ENCODE results near the gene GPER1.

Gene GPER1

DNA sequence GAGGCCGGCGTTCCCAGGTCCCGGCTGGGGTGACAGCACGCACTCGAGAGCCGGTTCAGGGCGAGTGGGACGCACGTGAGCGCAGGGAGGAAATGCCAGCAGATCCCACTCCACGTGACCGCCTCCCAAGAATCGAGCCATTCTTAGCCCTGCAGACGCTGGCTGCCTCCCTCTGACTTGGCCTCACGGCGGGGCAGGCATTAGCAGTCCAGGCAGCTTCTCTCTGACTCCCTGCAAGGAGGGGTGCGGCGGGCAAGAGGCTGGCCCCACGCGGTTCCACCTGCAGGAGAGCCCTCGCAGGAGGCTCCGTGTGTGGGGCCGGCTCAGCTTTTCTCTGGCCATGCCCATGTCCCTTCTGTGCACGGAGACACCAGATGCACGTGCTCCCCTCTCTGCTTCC lies 33.5 kb upstream of the GPER1 start:
- DNase-seq, result no peak

DNA sequence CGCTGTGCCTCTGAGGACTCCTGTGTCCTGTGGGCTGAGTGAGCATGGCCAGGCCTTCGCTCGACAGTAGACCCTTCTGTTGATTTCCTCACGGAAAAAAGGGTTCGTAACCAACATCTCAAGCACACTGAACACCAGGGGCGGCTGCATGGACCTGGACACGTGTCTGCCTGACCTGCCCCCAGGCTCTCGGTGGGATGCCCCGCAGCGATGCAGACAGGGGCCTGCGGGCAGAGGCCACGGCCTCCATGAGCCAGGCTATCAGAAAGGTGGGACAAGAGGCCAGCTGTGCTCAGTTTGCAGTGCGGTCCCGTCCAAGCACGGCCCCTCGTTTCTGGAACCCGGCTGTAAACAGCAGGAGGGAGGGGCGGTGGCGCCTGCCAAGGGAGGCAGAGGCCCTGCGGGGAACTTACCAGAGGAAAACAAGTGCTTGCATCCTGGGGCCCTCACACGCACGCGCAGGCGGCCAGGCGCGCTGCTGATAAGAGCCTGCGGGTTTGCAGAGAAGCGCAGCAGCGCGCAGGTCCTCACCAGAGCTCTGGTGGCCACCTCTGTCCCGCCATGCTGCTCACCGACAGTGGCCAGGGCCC lies 33.0 kb upstream of the GPER1 start:
- peak; percentile 57 for DNase-seq

DNA sequence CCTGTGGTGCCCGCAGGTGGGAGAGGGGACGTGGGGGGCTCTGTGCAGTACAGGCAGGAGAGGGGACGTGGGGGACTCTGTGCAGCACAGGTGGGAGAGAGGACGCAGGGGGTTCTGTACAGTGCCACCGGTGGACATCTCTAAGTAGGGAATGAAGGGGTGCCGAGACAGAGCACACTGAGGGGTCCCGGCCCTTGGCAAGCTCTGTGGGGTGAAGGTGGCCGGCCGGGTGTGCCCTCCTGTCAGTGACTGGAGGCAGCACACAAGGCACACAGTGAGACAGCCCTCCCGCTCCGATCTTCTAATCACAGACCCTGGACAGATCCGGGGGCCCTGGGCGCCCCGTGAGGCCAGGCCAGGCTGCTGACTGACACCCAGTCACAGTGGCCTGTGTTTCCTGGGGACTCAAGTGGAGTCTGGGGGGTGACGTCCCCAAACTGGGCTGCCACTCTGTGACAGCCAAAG lies 32.4 kb upstream of the GPER1 start:
- DNase-seq, result no peak

DNA sequence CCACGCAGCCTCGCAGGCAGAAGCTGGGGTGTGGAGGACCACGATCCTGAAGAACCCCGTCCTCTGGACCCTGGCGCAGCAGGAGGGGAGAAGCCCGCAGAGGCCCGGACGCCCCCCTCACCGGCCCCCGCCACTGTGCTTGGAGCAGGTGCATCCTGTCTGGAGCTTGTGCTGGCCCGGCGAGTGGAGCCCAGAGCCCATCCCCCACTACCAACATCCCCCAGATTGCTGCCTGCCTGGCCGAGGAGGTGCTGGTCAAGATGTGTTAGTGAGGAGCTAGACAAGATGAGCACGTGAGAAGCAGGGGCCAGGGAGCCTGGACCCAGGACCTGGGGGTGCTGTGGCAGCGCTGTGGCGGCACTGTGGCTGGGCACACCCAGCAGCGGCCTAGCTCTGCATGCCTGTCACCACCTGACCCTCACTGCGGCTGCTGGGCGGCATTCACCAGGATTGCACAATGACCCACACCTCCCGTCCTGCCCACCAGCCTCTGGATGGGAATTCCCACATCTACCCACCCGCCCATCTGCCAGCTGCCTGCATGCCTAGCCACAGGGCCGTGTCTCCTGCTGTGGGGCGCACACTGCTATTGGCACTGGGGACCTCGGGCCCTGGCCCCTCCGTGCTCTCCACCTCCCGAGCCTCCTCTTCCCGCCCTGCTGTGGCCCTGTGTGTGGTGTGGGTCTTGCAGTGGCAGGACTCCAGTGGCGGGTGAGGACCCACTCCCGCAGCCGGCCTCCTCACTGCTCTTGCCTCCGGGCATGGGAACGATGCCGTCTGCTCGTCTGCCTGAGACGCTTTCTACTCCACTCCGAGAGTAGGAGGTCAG lies 31.7 kb upstream of the GPER1 start:
- no peak for DNase-seq

DNA sequence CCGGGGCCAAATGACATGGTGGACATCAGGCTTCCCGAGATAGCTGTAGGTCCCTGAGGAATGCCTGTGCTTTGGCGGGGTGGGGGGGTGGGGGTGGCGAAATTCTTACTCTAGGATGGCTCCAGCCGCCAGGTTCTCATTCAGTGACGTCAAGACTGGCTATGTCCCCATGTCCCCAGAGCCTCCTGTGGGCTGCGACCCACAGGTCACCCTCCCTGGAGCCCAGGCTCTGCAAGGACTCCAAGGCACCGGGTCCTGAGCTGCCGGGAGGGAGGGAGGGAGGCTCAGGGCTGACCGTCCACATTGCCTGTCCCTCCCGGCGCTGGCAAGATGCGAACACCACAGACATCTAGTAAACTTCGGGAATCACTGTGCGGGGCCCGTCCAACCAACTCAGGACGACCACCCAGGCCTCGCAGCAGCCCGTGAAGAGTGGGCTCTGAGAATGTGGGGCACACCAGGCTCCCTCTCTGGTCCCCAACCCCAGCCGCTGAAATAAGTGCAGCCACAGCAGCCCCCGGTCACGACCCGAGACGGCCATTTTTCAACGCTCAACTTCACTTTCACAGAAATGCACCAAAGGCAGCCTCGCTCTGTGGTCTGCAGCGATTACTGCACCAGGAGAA lies 31.0 kb upstream of the GPER1 start:
- DNase-seq, result no peak

DNA sequence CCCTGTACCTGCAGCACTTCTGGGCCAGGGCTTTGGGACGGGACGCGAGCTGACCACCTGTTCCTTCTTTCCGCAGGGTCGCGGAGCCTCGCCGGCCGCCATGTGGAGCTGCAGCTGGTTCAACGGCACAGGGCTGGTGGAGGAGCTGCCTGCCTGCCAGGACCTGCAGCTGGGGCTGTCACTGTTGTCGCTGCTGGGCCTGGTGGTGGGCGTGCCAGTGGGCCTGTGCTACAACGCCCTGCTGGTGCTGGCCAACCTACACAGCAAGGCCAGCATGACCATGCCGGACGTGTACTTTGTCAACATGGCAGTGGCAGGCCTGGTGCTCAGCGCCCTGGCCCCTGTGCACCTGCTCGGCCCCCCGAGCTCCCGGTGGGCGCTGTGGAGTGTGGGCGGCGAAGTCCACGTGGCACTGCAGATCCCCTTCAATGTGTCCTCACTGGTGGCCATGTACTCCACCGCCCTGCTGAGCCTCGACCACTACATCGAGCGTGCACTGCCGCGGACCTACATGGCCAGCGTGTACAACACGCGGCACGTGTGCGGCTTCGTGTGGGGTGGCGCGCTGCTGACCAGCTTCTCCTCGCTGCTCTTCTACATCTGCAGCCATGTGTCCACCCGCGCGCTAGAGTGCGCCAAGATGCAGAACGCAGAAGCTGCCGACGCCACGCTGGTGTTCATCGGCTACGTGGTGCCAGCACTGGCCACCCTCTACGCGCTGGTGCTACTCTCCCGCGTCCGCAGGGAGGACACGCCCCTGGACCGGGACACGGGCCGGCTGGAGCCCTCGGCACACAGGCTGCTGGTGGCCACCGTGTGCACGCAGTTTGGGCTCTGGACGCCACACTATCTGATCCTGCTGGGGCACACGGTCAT lies 30.3 kb upstream of the GPER1 start:
- DNase-seq, result no peak

DNA sequence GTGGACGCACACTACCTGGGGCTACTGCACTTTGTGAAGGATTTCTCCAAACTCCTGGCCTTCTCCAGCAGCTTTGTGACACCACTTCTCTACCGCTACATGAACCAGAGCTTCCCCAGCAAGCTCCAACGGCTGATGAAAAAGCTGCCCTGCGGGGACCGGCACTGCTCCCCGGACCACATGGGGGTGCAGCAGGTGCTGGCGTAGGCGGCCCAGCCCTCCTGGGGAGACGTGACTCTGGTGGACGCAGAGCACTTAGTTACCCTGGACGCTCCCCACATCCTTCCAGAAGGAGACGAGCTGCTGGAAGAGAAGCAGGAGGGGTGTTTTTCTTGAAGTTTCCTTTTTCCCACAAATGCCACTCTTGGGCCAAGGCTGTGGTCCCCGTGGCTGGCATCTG lies 29.6 kb upstream of the GPER1 start:
- no peak for DNase-seq

DNA sequence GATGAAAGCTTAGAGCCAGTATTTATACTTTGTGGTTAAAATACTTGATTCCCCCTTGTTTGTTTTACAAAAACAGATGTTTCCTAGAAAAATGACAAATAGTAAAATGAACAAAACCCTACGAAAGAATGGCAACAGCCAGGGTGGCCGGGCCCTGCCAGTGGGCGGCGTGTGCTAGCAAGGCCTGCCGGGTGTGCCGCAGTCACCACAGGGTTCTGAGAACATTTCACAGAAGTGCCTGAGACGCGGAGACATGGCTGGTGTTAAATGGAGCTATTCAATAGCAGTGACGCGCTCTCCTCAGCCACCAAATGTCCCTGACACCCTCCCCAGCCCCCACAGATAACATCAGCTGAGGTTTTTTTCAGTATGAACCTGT lies 29.1 kb upstream of the GPER1 start:
- no peak for DNase-seq

DNA sequence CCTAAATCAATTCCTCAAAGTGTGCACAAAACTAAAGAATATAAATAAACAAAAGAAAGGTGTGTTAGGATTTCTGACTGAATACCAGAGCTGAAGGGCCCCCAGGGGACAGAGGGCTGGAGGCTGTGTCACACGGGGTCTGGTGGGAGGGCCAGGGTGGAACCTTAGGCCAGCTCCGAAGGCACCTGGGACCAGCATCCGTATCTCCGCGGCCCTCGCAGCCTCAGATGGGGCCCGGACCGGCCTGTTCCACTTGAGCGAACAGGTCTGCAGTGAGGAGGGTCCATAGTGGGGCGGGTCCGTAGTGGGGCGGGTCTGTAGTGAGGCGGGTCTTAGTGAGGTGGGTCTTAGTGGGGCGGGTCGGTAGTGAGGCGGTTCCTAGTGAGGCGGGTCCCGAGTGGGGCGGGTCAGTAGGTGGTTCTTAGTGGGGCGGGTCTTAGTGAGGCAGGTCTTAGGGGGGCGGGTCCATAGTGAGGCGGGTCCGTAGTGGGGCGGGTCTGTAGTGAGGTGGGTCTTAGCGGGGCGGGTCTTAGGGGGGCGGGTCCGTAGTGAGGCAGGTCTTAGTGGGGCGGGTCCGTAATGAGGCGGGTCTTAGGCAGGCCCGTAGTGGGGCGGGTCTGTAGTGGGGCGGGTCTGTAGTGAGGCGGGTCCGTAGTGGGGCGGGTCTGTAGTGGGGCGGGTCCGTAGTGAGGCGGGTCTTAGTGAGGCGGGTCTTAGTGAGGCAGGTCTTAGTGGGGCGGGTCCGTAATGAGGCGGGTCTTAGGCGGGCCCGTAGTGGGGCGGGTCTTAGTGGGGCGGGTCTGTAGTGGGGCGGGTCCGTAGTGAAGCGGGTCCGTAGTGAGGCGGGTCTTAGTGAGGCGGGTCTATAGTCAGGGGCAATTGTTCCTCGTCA lies 28.5 kb upstream of the GPER1 start:
- DNase-seq, result no peak

DNA sequence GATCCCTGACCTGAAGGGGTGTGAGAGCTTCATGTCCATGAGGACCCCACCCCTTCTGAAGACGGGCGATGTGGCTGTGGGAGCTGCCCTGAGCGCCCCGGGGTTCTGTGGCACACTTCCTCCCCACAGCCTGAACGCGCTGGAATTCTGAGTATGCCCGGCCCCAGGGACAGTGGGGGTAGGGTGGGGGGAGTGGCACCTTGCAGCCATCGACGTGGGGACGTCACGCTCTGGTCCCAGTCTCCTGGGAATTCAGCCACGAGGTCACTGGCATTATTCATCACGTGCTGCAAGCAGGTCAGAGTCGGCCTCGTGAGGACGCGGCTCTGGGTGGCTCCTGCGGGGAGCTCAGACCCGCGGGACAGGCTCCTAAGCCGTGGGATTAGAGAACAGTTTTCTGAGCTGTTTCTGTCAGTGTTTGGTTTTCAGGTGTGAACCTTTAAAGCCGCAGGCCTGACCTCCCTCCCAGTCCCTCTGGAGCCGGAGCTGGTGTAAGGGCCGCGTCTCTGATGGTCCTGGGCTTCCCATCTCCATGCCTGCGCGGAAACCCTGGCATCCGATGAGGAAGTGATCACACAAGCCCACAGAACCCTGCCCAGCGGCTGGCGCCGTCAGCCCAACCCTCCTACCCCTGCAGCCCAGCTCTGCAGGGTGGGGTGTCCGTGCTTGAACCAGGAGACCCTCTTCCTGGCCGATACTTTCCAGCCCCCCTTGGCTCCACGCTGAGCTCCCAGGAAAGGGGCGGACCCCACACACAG lies 27.4 kb upstream of the GPER1 start:
- DNase-seq, result no peak

DNA sequence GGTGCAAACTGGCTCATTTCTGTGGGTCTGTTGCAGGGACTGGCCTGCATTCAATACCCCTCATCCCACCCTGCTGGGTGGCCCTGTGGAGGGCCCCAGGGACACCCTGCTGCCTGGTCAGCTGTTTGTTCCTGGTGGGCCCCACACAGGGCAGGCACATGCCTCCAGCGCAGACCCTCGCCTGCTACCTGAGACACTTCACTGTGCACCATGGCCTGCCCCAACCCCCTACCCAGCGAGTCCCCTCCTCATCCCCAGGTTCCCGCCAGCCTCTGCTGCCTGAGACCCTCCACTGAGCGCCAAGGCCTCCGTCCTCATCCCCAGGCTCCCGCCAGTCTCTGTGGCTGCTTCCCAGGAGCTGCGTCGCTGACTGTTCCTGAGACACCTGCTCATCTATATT lies 26.7 kb upstream of the GPER1 start:
- DNase-seq, result no peak

DNA sequence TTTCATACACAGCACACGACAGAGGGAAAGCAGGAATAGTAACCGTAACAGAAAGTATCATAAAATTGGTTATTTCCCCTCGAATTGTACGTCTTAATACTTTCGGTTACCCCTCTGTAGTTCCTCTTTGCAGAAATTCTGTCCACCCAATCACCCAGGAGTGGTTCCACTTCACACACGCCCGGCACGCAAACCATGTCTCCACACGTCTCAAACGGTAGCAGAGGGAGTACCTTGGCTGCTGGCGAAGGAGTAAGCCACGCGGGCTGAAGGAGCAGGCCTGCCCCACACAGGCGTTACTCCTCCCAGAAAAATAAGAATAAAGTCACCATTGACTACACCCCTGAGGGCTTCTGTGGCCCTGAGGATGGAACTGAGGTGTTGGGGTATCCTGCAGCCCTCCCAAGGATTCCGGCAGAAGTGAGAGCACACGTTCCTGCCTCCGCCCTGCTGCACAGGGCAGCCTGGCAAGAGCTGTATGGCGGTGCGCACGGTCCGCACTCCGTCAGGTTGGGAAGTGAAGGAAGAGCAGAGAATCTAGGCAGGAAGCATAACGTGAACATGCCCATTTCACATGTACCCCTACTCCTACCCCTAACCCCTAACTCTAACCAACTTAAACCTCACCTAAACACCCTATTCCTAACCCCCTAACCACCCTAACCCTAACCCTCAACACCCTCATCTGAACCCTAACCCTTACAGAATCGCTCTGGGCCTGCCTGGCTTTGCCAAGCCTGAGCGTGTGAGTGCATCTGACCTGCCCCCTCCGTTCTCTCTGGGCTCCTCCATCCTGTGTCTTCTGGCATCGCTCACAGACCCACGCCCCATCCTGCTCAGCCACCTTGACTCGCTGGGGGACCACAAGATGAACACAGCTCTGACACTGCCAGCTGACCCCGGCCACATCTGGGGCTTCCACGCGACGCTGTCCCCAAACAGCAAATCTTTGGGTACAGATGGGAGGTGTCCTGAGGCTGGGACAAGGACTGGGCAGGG lies 25.3 kb upstream of the GPER1 start:
- DNase-seq, result no peak

DNA sequence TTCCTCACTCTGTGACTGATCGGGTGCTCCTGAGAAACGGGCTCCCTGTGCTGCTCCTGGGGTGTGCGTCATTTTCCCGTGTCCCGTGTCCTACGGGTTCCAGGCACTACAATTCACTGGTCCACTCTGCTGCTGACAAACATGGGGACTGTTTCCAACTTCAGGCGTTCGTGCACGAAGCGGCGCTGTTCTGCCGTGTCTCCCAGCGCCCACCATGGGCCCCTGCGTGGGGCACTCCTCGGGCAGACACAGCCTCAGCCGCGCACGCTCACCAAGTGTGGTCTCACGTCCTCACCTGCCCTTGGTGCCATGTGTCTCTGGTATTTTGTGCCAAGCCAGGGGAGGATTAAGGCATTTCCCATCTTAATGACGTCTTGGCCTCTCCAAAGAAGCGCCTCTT lies 24.6 kb upstream of the GPER1 start:
- no peak for DNase-seq

DNA sequence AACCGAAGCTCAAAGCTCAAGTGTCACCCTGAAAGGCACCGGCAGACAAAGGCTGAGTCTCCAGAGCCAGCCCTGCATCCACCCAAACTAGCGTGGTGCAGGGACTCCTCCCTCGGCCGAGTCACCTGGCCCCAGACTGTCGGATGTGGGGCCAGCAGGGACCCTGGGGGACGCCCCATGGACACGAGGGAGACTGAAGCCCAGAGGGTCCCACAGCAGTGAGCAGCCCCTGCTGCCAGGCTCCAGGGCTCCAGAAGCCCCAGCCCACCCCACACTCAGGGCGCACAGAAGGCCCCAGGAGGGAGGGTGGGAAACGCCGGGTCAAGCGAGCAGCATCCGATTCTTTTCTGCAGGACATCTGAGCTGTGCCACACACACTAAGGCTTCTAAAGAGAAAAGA lies 23.3 kb upstream of the GPER1 start:
- DNase-seq, result no peak

DNA sequence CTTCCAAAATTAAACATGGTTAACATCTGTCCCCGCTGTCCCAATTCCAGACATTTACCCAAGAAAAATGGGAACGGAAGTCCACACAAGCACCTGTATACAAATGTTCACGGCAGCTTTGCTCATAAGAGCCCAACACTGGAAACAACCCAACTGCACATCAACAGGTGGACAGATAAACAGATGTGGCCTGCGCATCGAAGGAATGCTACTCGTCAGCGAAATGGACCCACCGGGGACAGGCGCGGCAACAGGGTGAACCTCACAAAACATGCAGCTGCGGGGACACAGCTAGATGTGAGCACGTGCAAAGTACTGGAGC lies 22.7 kb upstream of the GPER1 start:
- no peak for DNase-seq

DNA sequence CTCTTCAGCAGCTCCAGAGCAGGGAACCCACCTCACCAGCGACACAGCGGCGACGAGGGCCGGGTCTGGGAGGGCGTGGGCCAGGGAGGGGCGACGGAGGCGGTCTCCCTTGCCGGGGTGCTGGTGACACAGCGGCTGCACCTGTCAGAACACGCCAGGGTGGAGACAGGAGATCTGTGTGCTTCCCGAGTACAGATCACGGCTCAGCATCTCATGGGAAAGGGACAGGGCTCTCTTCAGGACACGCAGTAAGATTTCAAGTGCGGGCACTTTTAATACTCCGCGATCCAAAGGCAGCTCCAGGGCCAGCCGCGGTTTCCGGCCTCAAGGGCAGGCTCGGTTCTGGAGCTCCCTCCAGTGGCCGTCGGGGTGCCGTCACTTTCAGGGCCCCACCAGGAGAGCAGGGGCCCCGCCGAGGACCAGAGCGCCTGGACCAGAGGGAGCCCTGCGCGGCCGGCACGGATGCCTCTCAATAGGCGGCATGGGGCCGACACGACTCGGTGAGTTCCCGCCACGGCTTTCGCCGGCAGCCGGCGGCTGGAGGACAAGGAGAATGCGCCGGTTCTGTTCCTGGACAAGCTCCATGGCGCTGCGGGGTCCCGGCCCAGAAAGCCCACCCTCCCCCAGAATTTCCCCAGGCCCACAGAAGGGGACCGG lies 22.2 kb upstream of the GPER1 start:
- DNase-seq, result peak; percentile 84

DNA sequence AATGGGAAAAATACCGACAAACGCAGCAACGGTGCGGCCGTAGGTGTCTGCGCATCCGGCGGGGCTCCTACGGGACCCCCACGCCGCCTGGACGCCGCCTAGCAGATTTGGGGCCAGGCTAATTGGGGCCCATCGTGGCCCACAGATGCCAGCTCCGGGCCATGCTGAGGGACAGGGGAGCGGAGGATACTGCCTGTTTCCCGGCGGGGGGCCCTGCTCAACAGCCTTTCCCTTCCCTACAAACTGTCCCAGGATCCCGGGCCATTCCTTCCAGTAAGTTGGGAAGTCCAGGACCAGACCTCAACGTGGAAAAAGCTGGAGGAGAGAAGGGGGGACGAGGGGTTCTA lies 21.7 kb upstream of the GPER1 start:
- DNase-seq, result no peak

DNA sequence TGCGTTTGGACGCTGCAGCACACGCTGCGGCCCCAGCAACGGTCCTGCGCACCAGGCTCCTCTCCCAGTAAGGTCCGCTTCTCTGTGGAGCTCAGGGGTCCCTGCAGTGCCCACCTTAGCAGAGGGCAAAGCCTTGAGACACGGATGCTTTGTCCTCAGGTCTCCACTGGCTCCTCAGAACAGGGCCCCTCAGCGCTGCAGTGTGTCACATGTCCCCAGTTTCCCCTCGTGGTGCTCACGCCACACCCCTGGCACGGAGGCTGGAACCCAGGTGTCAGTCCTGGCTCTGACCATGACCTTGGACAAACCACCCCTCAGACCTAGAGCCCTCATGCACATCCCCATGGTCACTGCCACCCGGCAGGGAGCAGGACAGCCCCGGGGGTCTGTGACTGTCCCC lies 19.9 kb upstream of the GPER1 start:
- no peak for DNase-seq

DNA sequence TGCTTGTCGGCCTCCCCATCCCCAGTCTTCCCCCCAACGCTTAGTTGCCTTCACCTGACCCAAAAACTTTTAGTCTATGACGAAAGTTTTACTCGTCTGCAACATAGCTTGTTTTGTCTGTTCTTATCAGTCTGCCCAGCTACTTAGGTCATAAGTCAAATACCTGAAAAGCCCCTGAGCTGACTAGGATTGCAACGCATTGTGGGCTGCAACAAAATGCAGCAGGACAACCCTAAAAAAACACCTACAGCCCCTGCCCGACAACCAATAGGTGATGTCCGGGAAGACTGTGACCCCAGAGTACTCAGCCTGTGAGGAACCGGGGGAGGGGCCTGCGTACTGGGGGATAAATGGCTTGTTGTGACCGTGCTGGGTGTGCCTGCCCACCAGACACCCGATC lies 19.3 kb upstream of the GPER1 start:
- no peak for DNase-seq

DNA sequence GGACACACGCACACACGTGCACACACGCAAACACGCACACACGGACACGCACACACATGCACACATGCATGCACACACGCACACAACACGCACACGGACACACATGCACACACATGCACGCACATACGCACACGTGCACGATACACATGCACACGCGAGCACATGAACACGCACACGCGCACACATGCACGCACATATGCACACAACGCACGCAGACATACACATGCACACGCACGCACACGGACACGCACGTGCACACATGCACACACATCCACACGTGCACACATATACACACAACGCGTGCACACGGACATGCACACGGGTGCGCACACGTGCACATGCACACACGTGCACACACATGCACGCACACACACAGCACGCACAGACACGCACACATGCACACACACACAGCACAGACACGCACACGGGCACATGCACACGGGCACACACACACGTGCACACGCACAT lies 17.3 kb upstream of the GPER1 start:
- no peak for DNase-seq
